ENCODE results near the gene EXOC6B.

DNA sequence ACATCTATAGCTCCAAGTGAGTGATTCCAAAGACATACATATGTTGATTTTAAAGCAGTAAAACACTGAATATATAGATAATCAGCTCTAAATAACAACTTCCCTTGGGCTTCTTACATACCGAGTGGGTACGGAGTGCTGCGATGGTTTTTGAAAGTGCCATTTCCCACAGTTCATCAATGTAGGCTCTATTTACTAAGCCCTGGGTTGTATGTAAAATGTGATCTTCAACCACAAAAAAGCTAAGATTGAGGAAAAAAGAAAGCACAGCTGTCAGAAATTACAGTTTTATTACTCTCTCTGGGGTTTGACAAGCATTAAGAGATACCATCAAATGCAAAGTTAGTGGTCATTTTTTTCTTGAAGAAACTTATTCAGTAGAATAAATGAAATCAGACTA is 312.8 kb downstream of the EXOC6B start:
- TF ChIP-seq, protein P1, sequence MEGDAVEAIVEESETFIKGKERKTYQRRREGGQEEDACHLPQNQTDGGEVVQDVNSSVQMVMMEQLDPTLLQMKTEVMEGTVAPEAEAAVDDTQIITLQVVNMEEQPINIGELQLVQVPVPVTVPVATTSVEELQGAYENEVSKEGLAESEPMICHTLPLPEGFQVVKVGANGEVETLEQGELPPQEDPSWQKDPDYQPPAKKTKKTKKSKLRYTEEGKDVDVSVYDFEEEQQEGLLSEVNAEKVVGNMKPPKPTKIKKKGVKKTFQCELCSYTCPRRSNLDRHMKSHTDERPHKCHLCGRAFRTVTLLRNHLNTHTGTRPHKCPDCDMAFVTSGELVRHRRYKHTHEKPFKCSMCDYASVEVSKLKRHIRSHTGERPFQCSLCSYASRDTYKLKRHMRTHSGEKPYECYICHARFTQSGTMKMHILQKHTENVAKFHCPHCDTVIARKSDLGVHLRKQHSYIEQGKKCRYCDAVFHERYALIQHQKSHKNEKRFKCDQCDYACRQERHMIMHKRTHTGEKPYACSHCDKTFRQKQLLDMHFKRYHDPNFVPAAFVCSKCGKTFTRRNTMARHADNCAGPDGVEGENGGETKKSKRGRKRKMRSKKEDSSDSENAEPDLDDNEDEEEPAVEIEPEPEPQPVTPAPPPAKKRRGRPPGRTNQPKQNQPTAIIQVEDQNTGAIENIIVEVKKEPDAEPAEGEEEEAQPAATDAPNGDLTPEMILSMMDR (IDR thresholded peaks at IDR 0.05; ENCODE audit: low read length) = no peak
- TF ChIP-seq EZH2 (optimal IDR thresholded peaks at IDR 0.05; ENCODE audit: low read depth, low read length) = no peak

Measured in MM.1S (cell line).